Right lobe of liver (tissue), 4 donors: ENCODE measurements around the gene MED27.

ENCODE experiments used
- CTCF ChIP-seq, 4 donors: fragments of 200-600 bp in 3 of 4; fragments of 450-650 bp in 1 of 4; IDR thresholded peaks; one replicate each; pipeline versions ENCODE4 v1.5.1 to v1.8.0; 2016 to 2022; ENCODE audit warnings: antibody characterized with exemption in 4 of 4, mild to moderate bottlenecking in 2 of 4
- POLR2A ChIP-seq: fragments of 450-650 bp; IDR thresholded peaks from one replicate; pipeline ENCODE4 v1.6.1; 2017; ENCODE audit warnings: antibody characterized with exemption, mild to moderate bottlenecking
- donor health status: DM: no; HTN: no; CAD: no.
- donor health status: DM: no; HTN: no; CAD: no.
- donor health status: DM: no; HTN: yes; CAD: no.

DNA sequence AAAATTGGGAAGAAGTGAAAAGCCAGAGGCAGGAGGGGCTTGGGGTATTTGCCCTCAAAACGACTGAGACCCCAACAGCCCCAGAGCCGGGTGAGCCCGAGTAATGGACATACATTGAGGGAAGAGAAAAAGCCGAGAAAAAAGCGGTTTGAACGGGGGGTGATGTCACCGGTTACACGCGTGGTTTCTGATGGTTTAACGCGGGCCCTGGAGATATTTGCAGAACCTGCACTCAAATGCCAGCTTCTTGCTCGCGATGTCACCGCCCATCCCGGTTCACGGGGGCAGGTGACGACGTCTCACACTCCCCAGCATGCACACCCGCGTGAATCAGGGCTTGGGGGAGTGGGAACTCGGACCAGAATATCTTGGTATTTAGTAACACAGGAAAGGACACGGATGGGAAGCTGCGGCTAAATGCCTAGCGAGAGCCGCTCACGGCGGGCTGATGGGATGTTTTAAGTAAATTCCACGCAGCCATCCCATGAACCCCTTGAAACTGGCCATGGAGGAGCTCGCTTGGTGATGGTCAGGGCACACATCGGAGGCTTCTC, 237.8 kb downstream of the MED27 start:
- TF ChIP-seq CTCF (IDR thresholded peaks at IDR 0.05) (no peak), POLR2A (no peak)
